Activated T-cell treated with anti-CD3 and anti-CD28 coated beads, Interleukin-2, amount 50 U/mL, for 4 hours (primary cell): ENCODE data around the gene ANKRD31. TPM values are rescaled to one million over a fixed set of nuclear protein-coding genes. Genes with fewer than 3 reads are reported as not detected.
"Not testable (repeated sequence)": the region's sequence is repeated elsewhere in the genome, so short reads cannot be mapped to it uniquely, and the experiment has no call there.

Experiments used
- ATAC-seq, 2 donors: fragments of 200-7000 bp; cut with Tn5 transposase; one replicate each; pipeline ENCODE4 v1.10.0; 2021
- DNase-seq: peaks from one replicate; pipeline ENCODE4 v3.0.0-alpha.2; 2020
- H3K27me3 Mint-ChIP-seq: one replicate; pipeline ENCODE4 v1.8.0; 2021; ENCODE audit warnings: low read depth, mixed read lengths
- H3K36me3 Mint-ChIP-seq: one replicate; pipeline ENCODE4 v1.8.0; 2022; ENCODE audit warnings: mixed read lengths; ENCODE audit not compliant: insufficient read depth
- H3K4me1 Mint-ChIP-seq: one replicate; pipeline ENCODE4 v1.8.0; 2021; ENCODE audit warnings: low read depth, mixed read lengths
- H3K4me3 Mint-ChIP-seq: one replicate; pipeline ENCODE4 v1.8.0; 2021; ENCODE audit warnings: mild to moderate bottlenecking, moderate library complexity, mixed read lengths
- H3K9me3 Mint-ChIP-seq: one replicate; pipeline ENCODE4 v1.8.0; 2021; ENCODE audit warnings: mixed read lengths
- total RNA-seq, 3 donors: library from RNA; stranded (reverse); gene quantifications; one replicate each; pipeline ENCODE4 v1.2.1, GENCODE V29; 2021

The ANKRD31 gene
- total RNA-seq, 3 donors from 2014 or later, result 0.37 to 0.56 (median 0.41) TPM

GRCh38 chr5:75148051-75148450 is 88.6 kb downstream of the ANKRD31 start:
- H3K4me1 Mint-ChIP-seq, result peaks cover 20% of the 10 kb centered on the region
- H3K27me3 Mint-ChIP-seq, result no peaks in the 10 kb centered on the region
- ATAC-seq (no peak), DNase-seq (no peak)
- peaks cover 8% of the 10 kb centered on the region for H3K9me3 Mint-ChIP-seq
- no peak overlapping the region for H3K4me3 Mint-ChIP-seq
- H3K36me3 Mint-ChIP-seq, result no peaks in the 10 kb centered on the region

- H3K4me1 Mint-ChIP-seq, result peaks cover 19% of the 10 kb centered on the region
- no peak overlapping the region for H3K4me3 Mint-ChIP-seq
- no peaks in the 10 kb centered on the region for H3K27me3 Mint-ChIP-seq
- H3K9me3 Mint-ChIP-seq, result no peaks in the 10 kb centered on the region
- DNase-seq, result no peak
- ATAC-seq, result peak; percentile 43 to 46
- no peaks in the 10 kb centered on the region for H3K36me3 Mint-ChIP-seq
Observed at GRCh38 chr5:75142566-75143136, 94.0 kb downstream of the ANKRD31 start.

GRCh38 chr5:75140277-75140676 is 96.4 kb downstream of the ANKRD31 start:
- DNase-seq (no peak), ATAC-seq (no peak)
- Mint-ChIP-seq H3K4me1 (peaks cover 7% of the 10 kb centered on the region), H3K27me3 (no peaks in the 10 kb centered on the region), H3K4me3 (no peak overlapping the region), H3K36me3 (no peaks in the 10 kb centered on the region), H3K9me3 (no peaks in the 10 kb centered on the region)

GRCh38 chr5:75138689-75139088 is 98.0 kb downstream of the ANKRD31 start:
- Mint-ChIP-seq H3K9me3 (no peaks in the 10 kb centered on the region), H3K4me3 (no peak overlapping the region), H3K4me1 (peaks cover 7% of the 10 kb centered on the region), H3K36me3 (peaks cover 3% of the 10 kb centered on the region), H3K27me3 (no peaks in the 10 kb centered on the region)
- ATAC-seq (no peak), DNase-seq (no peak)

GRCh38 chr5:75130818-75131349 is 105.8 kb downstream of the ANKRD31 start:
- H3K9me3 Mint-ChIP-seq, result peaks cover 9% of the 10 kb centered on the region
- DNase-seq (no peak), ATAC-seq (no peak)
- H3K36me3 Mint-ChIP-seq, result peaks cover 3% of the 10 kb centered on the region
- H3K4me1 Mint-ChIP-seq, result no peaks in the 10 kb centered on the region
- no peaks in the 10 kb centered on the region for H3K27me3 Mint-ChIP-seq
- no peak overlapping the region for H3K4me3 Mint-ChIP-seq

- ATAC-seq (no peak), DNase-seq (no peak)
- Mint-ChIP-seq H3K4me3 (no peak overlapping the region), H3K9me3 (peaks cover 3% of the 10 kb centered on the region), H3K27me3 (no peaks in the 10 kb centered on the region), H3K36me3 (no peaks in the 10 kb centered on the region), H3K4me1 (peaks cover 3% of the 10 kb centered on the region)
Observed at GRCh38 chr5:75116856-75117255, 119.8 kb downstream of the ANKRD31 start.

- H3K36me3 Mint-ChIP-seq, H3K4me3 Mint-ChIP-seq, ATAC-seq, DNase-seq, H3K9me3 Mint-ChIP-seq, H3K27me3 Mint-ChIP-seq: not testable (repeated sequence)
- H3K4me1 Mint-ChIP-seq, result peaks cover 15% of the 10 kb centered on the region
Observed at GRCh38 chr5:75114311-75114710, 122.4 kb downstream of the ANKRD31 start.

GRCh38 chr5:75113354-75114113 is 123.1 kb downstream of the ANKRD31 start:
- H3K36me3 Mint-ChIP-seq, result no peaks in the 10 kb centered on the region
- peaks cover 20% of the 10 kb centered on the region for H3K4me1 Mint-ChIP-seq
- no peaks in the 10 kb centered on the region for H3K27me3 Mint-ChIP-seq
- DNase-seq (no peak), ATAC-seq (no peak)
- no peak overlapping the region for H3K4me3 Mint-ChIP-seq
- no peaks in the 10 kb centered on the region for H3K9me3 Mint-ChIP-seq

- Mint-ChIP-seq H3K4me3 (no peak overlapping the region), H3K4me1 (peaks cover 21% of the 10 kb centered on the region), H3K36me3 (no peaks in the 10 kb centered on the region), H3K9me3 (no peaks in the 10 kb centered on the region), H3K27me3 (peaks cover 4% of the 10 kb centered on the region)
- DNase-seq, result no peak
- ATAC-seq, result peak; percentile 43 to 72
Observed at GRCh38 chr5:75108931-75109596, 127.6 kb downstream of the ANKRD31 start.

GRCh38 chr5:75108515-75108914 is 128.2 kb downstream of the ANKRD31 start:
- H3K9me3 Mint-ChIP-seq, result no peaks in the 10 kb centered on the region
- no peaks in the 10 kb centered on the region for H3K36me3 Mint-ChIP-seq
- H3K4me3 Mint-ChIP-seq, result no peak overlapping the region
- peaks cover 21% of the 10 kb centered on the region for H3K4me1 Mint-ChIP-seq
- ATAC-seq, result no peak
- H3K27me3 Mint-ChIP-seq, result peaks cover 4% of the 10 kb centered on the region
- no peak for DNase-seq

- not testable (repeated sequence) for DNase-seq, H3K27me3 Mint-ChIP-seq, ATAC-seq, H3K4me3 Mint-ChIP-seq, H3K4me1 Mint-ChIP-seq, H3K36me3 Mint-ChIP-seq, H3K9me3 Mint-ChIP-seq
Observed at GRCh38 chr5:75095956-75096355, 140.7 kb downstream of the ANKRD31 start.

- Mint-ChIP-seq H3K4me1 (peaks cover 23% of the 10 kb centered on the region), H3K27me3 (no peaks in the 10 kb centered on the region), H3K9me3 (no peaks in the 10 kb centered on the region), H3K36me3 (no peaks in the 10 kb centered on the region), H3K4me3 (no peak overlapping the region)
- DNase-seq (no peak), ATAC-seq (no peak)
Observed at GRCh38 chr5:75091597-75091996, 145.1 kb downstream of the ANKRD31 start.

GRCh38 chr5:75089662-75090061 is 147.0 kb downstream of the ANKRD31 start:
- Mint-ChIP-seq H3K36me3 (no peaks in the 10 kb centered on the region), H3K27me3 (no peaks in the 10 kb centered on the region)

GRCh38 chr5:75089137-75089536 is 147.5 kb downstream of the ANKRD31 start:
- DNase-seq (no peak), ATAC-seq (peak; percentile 79 to 91)
- Mint-ChIP-seq H3K4me1 (peaks cover 13% of the 10 kb centered on the region), H3K36me3 (no peaks in the 10 kb centered on the region), H3K27me3 (no peaks in the 10 kb centered on the region), H3K9me3 (no peaks in the 10 kb centered on the region), H3K4me3 (no peak overlapping the region)

More at GRCh38 chr5:75089662-75090061, 147.0 kb downstream of the ANKRD31 start:
- Mint-ChIP-seq H3K9me3 (no peaks in the 10 kb centered on the region), H3K4me3 (no peak overlapping the region), H3K4me1 (peaks cover 13% of the 10 kb centered on the region)
- ATAC-seq (no peak), DNase-seq (no peak)
